Epithelial cell of esophagus (primary cell): Measurements from ENCODE around the gene TUBGCP5.

ENCODE experiments used
- DNase-seq: peaks from one replicate; pipeline ENCODE4 v3.0.0; 2010; ENCODE audit warnings: low read depth
- H3K4me3 ChIP-seq: 2 replicates; pipeline ENCODE4 v1.5.1; 2011; ENCODE audit warnings: mild to moderate bottlenecking, low read length, control low read depth
- TF ChIP-seq, protein P1 (sequence below): IDR thresholded peaks from 2 replicates; pipeline ENCODE4 v1.5.1; 2011; ENCODE audit warnings: low read depth, mild to moderate bottlenecking, low read length, control low read depth, inconsistent platforms; ENCODE audit not compliant: insufficient read depth; ENCODE audit errors: missing control alignments

The TUBGCP5 gene

DNA sequence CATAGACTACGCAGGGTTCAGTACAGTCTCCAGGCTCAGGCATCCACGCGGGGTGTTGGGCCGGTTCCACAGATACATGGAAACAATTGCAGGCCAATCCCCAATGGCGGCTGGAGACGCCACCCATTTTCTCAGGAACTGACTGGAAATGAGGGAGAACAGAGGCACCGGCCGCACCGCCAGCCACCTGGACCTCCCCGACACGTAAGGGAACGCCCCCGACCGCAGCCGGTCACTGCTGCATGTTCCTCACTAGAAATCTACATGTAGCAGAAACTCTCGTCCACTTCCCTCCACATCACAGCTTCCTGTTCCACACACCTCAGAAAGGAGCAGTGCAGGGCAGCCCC, 88.4 kb downstream of the TUBGCP5 start:
- no peak overlapping the region for H3K4me3 ChIP-seq
- TF ChIP-seq, protein P1, sequence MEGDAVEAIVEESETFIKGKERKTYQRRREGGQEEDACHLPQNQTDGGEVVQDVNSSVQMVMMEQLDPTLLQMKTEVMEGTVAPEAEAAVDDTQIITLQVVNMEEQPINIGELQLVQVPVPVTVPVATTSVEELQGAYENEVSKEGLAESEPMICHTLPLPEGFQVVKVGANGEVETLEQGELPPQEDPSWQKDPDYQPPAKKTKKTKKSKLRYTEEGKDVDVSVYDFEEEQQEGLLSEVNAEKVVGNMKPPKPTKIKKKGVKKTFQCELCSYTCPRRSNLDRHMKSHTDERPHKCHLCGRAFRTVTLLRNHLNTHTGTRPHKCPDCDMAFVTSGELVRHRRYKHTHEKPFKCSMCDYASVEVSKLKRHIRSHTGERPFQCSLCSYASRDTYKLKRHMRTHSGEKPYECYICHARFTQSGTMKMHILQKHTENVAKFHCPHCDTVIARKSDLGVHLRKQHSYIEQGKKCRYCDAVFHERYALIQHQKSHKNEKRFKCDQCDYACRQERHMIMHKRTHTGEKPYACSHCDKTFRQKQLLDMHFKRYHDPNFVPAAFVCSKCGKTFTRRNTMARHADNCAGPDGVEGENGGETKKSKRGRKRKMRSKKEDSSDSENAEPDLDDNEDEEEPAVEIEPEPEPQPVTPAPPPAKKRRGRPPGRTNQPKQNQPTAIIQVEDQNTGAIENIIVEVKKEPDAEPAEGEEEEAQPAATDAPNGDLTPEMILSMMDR, result no peak
- DNase-seq, result no peak

GRCh38 chr15:22950256-22950990, 88.9 kb downstream of the TUBGCP5 start:
- TF ChIP-seq, protein P1, result no peak
- no peak for DNase-seq
- H3K4me3 ChIP-seq, result no peak overlapping the region
